HepG2 (cell line): Measurements from ENCODE around the gene GBE1. TPM values are rescaled to one million over a fixed set of nuclear protein-coding genes. Genes with fewer than 3 reads are reported as not detected.

Experiments
- AKNA ChIP-seq: sonication (generic); formaldehyde crosslinking; IDR thresholded peaks from 2 replicates; pipeline ENCODE4 v1.4.0; 2020; ENCODE audit warnings: missing genetic modification reagents, borderline replicate concordance
- CC2D1A ChIP-seq: sonication (generic); formaldehyde crosslinking; IDR thresholded peaks from 2 replicates; pipeline ENCODE4 v1.8.1; 2023; ENCODE audit warnings: mild to moderate bottlenecking, missing genetic modification reagents
- CHD4 ChIP-seq: fragments of 200-600 bp; sonication (generic); IDR thresholded peaks from 2 replicates; pipeline ENCODE4 v1.7.0; 2017; ENCODE audit warnings: mild to moderate bottlenecking, low read length, borderline replicate concordance
- ESRRA ChIP-seq: sonication (generic); formaldehyde crosslinking; IDR thresholded peaks from 2 replicates; pipeline ENCODE4 v1.5.1; 2020; ENCODE audit warnings: mild to moderate bottlenecking, low read depth, missing genetic modification reagents
- MIER3 ChIP-seq: IDR thresholded peaks from 2 replicates; pipeline ENCODE4 v1.6.1; 2016; ENCODE audit warnings: missing compliant biosample characterization, borderline replicate concordance
- PLSCR1 ChIP-seq: sonication (generic); formaldehyde crosslinking; IDR thresholded peaks from 2 replicates; pipeline ENCODE4 v1.5.0; 2020; ENCODE audit warnings: missing genetic modification reagents, mild to moderate bottlenecking, borderline replicate concordance
- PRPF4 ChIP-seq: fragments of 200-400 bp; formaldehyde crosslinking; IDR thresholded peaks from 2 replicates; pipeline ENCODE4 v1.6.1; 2016; ENCODE audit warnings: low read length, low read depth; ENCODE audit not compliant: poor library complexity, severe bottlenecking
- SRSF4 ChIP-seq: fragments of 200-400 bp; formaldehyde crosslinking; IDR thresholded peaks from one replicate; pipeline ENCODE4 v1.6.1; 2018; ENCODE audit warnings: mild to moderate bottlenecking, low read depth, low read length, moderate library complexity; ENCODE audit not compliant: poor library complexity, severe bottlenecking
- TAF1 ChIP-seq: sonication (generic); formaldehyde crosslinking; IDR thresholded peaks from 2 replicates; pipeline ENCODE4 v1.4.0; 2020; ENCODE audit warnings: missing genetic modification reagents
- TBX2 ChIP-seq: sonication (generic); formaldehyde crosslinking; IDR thresholded peaks from 2 replicates; pipeline ENCODE4 v1.5.0; 2020; ENCODE audit warnings: missing genetic modification reagents, mild to moderate bottlenecking, borderline replicate concordance
- TFDP1 ChIP-seq: IDR thresholded peaks from 2 replicates; pipeline ENCODE4 v1.6.1; 2016; ENCODE audit warnings: missing compliant biosample characterization, missing genetic modification reagents, borderline replicate concordance
- TFDP2 ChIP-seq: sonication (generic); formaldehyde crosslinking; IDR thresholded peaks from 2 replicates; pipeline ENCODE4 v1.4.0; 2020; ENCODE audit warnings: missing genetic modification reagents
- ZKSCAN8 ChIP-seq: IDR thresholded peaks from 2 replicates; pipeline ENCODE4 v1.6.1; 2016; ENCODE audit warnings: borderline replicate concordance, missing genetic modification reagents, missing compliant biosample characterization
- ZNF275 ChIP-seq: sonication (generic); formaldehyde crosslinking; IDR thresholded peaks from 2 replicates; pipeline ENCODE4 v1.8.0; 2022; ENCODE audit warnings: missing genetic modification reagents, mild to moderate bottlenecking, inconsistent platforms, borderline replicate concordance
- ZNF574 ChIP-seq: sonication (generic); formaldehyde crosslinking; IDR thresholded peaks from 2 replicates; pipeline ENCODE4 v1.4.0; 2020; ENCODE audit warnings: missing genetic modification reagents
- ZNF746 ChIP-seq: sonication (generic); formaldehyde crosslinking; IDR thresholded peaks from 2 replicates; pipeline ENCODE4 v1.8.0; 2022; ENCODE audit warnings: mild to moderate bottlenecking, missing genetic modification reagents
- polyA plus RNA-seq, 8 experiments: library from polyadenylated mRNA; depleted of rRNA in 3 of 8; stranded (reverse) in 7 of 8; unstranded in 1 of 8; fragments of >200 nt; fragmentation: Illumina TruSeq in 4 of 8; extraction: Trizol in 4 of 8; gene quantifications; 2 replicates each; pipeline versions ENCODE4 v1.2.1 to v1.2.3, GENCODE V29; 2011 to 2016; ENCODE audit warnings: low read depth in 4 of 8, missing spikeins in 1 of 8, mixed read lengths in 1 of 8; ENCODE audit not compliant: insufficient read depth in 1 of 8
- total RNA-seq, 5 experiments: library from RNA; depleted of rRNA; stranded (reverse); fragments of >200 nt; fragmentation: Illumina TruSeq; extraction: Trizol; gene quantifications; 2 replicates each; pipeline ENCODE4 v1.2.3, GENCODE V29; 2016; ENCODE audit warnings: low read depth in 1 of 5

Gene GBE1
- total and polyA plus RNA-seq, 2 of the 13 experiments (the other 11 are each of a cell fraction or from before 2014, with no cell fraction given), result 22.9 to 36.1 TPM

- TF ChIP-seq ZNF574 (CRISPR knock-in tag) (peak; percentile 47; the same call in 1 of the 2 replicates), ESRRA (CRISPR knock-in tag) (peak; percentile 56; the same call in 1 of the 2 replicates), ZKSCAN8 (CRISPR knock-in tag) (peak; percentile 86; the same call in 1 of the 2 replicates), PLSCR1 (CRISPR knock-in tag) (no peak), TBX2 (CRISPR knock-in tag) (peak; percentile 97), ZNF275 (CRISPR knock-in tag) (no peak; the same call in 1 of the 2 replicates), MIER3 (CRISPR knock-in tag) (peak; percentile 90; the same call in 1 of the 2 replicates), PRPF4 (no peak), CHD4 (no peak), SRSF4 (no peak), CC2D1A (CRISPR knock-in tag) (no peak), TFDP2 (no peak), TAF1 (CRISPR knock-in tag) (no peak), ZNF746 (no peak), TFDP1 (no peak), AKNA (CRISPR knock-in tag) (no peak)
These were observed 44.5 kb downstream of the GBE1 start (continued) for GRCh38 chr3:81716870-81717509.
